Natural killer cell (primary cell): Measurements from ENCODE around the gene SUCLG1. TPM values are rescaled to one million over a fixed set of nuclear protein-coding genes. Genes with fewer than 3 reads are reported as not detected.

Experiments
- ATAC-seq, 3 donors: fragments of 150-1000 bp in 2 of 3; fragments of 200-7000 bp in 1 of 3; cut with Tn5 transposase; 1 replicate in 1 of 3; 2 replicates in 2 of 3; pipeline ENCODE4 v1.10.0; 2021; ENCODE audit warnings: mild to moderate bottlenecking in 2 of 3, moderate library complexity in 2 of 3
- DNase-seq, 2 donors: peaks; one replicate each; pipeline versions ENCODE4 v3.0.0 to v3.0.0-alpha.2; 2013 to 2021; ENCODE audit warnings: mixed read lengths in 1 of 2
- H3K27ac ChIP-seq: one replicate; pipeline ENCODE4 v1.5.1; 2013; ENCODE audit warnings: mild to moderate bottlenecking, low read length
- H3K27me3 ChIP-seq: one replicate; pipeline ENCODE4 v1.6.1; 2013; ENCODE audit warnings: low read length; ENCODE audit not compliant: control insufficient read depth, insufficient read depth
- H3K36me3 ChIP-seq: one replicate; pipeline ENCODE4 v1.6.1; 2013; ENCODE audit warnings: low read length; ENCODE audit not compliant: control insufficient read depth, insufficient read depth
- H3K4me1 ChIP-seq: one replicate; pipeline ENCODE4 v1.6.1; 2013; ENCODE audit warnings: low read length; ENCODE audit not compliant: control insufficient read depth, insufficient read depth
- H3K4me3 ChIP-seq: one replicate; pipeline ENCODE4 v1.5.1; 2013; ENCODE audit warnings: low read length
- H3K9me3 ChIP-seq: one replicate; pipeline ENCODE4 v1.6.1; 2013; ENCODE audit warnings: low read length; ENCODE audit not compliant: control insufficient read depth, insufficient read depth
- H3K27ac Mint-ChIP-seq, 2 donors: one replicate each; pipeline ENCODE4 v1.8.0; 2022; ENCODE audit warnings: mild to moderate bottlenecking in 2 of 2, mixed read lengths in 2 of 2, moderate library complexity in 1 of 2
- H3K27me3 Mint-ChIP-seq, 2 donors: one replicate each; pipeline ENCODE4 v1.8.0; 2022; ENCODE audit warnings: low read depth in 2 of 2, mixed read lengths in 2 of 2
- H3K36me3 Mint-ChIP-seq: one replicate; pipeline ENCODE4 v1.8.0; 2022; ENCODE audit warnings: mixed read lengths
- H3K4me1 Mint-ChIP-seq, 2 donors: one replicate each; pipeline ENCODE4 v1.8.0; 2022; ENCODE audit warnings: mixed read lengths in 2 of 2
- H3K4me3 Mint-ChIP-seq: one replicate; pipeline ENCODE4 v1.8.0; 2022; ENCODE audit warnings: mild to moderate bottlenecking, moderate library complexity, mixed read lengths
- H3K9me3 Mint-ChIP-seq, 2 donors: one replicate each; pipeline ENCODE4 v1.8.0; 2022; ENCODE audit warnings: mixed read lengths in 2 of 2
- CTCF ChIP-seq: fragments of 200-600 bp; IDR thresholded peaks from one replicate; pipeline ENCODE4 v1.8.0; 2022; ENCODE audit warnings: antibody characterized with exemption
- WGBS: methylation state at CpG from one replicate; pipeline ENCODE4 v1.1.7; 2013; ENCODE audit warnings: missing lambda C conversion rate; ENCODE audit not compliant: insufficient coverage; 5-methylcytosine and 5-hydroxymethylcytosine counted together
- intact Hi-C: fragments of 100-400 bp; cut with micrococcal nuclease; formaldehyde crosslinking; loops from one replicate; pipeline ENCODE4 v1.14.2; 2022
- total RNA-seq, 4 donors: library from RNA; stranded (reverse); fragments of 120-200 nt in 1 of 4; gene quantifications; one replicate each; pipeline versions ENCODE4 v1.2.3 to v1.2.4, GENCODE V29; 2013 to 2022

SUCLG1 gene
- total RNA-seq, 3 donors from 2014 or later (not counting 1 experiment from before 2014, with no cell fraction given): 53.0 to 61.7 (median 54.6) TPM

GRCh38 chr2:84375020-84375419, 84.1 kb downstream of the SUCLG1 start:
- Histone ChIP-seq H3K4me3 (no peak overlapping the region), H3K27me3 (peaks cover 5% of the 10 kb centered on the region), H3K4me1 (no peaks in the 10 kb centered on the region), H3K27ac (no peak overlapping the region), H3K9me3 (no peaks in the 10 kb centered on the region), H3K36me3 (no peaks in the 10 kb centered on the region)
- Mint-ChIP-seq H3K4me3 (no peak overlapping the region), H3K4me1 (no peaks in the 10 kb centered on the region), H3K9me3 (no peaks in the 10 kb centered on the region), H3K36me3 (no peaks in the 10 kb centered on the region), H3K27me3 (peaks cover 7 to 8% of the 10 kb centered on the region in 2 donors), H3K27ac (no peak overlapping the region)
- TF ChIP-seq CTCF: no peak
- WGBS: 91% methylated on average over 3 of the region's 3 CpGs
- ATAC-seq: no peak
- no peak for DNase-seq
- intact Hi-C loops: no loop called here

GRCh38 chr2:84373866-84374265, 85.2 kb downstream of the SUCLG1 start:
- Histone ChIP-seq H3K4me3 (no peak overlapping the region), H3K27me3 (peaks cover 5% of the 10 kb centered on the region), H3K27ac (no peak overlapping the region), H3K9me3 (no peaks in the 10 kb centered on the region), H3K36me3 (no peaks in the 10 kb centered on the region), H3K4me1 (no peaks in the 10 kb centered on the region)
- 94% methylated on average over 5 of the region's 5 CpGs for WGBS
- Mint-ChIP-seq H3K4me1 (no peaks in the 10 kb centered on the region), H3K9me3 (no peaks in the 10 kb centered on the region), H3K36me3 (no peaks in the 10 kb centered on the region), H3K27me3 (peaks cover 7 to 8% of the 10 kb centered on the region in 2 donors), H3K4me3 (no peak overlapping the region), H3K27ac (no peak overlapping the region)
- DNase-seq (no peak), ATAC-seq (no peak)
- TF ChIP-seq CTCF: no peak
- intact Hi-C loops: no loop called here

Other genes starting within 250 kb of the SUCLG1 start
- gene DNAH6, start 57.2 kb upstream of the SUCLG1 start, total RNA-seq: under 1 TPM; 0.05 to 0.60 (median 0.32) TPM